NT2/D1 (cell line): ENCODE data around the gene DHX16.
A peak's percentile ranks its signal among the peaks of the same experiment; 100 is the strongest.

Source experiments
- DNase-seq: peaks from one replicate; pipeline ENCODE4 v3.0.0-alpha.2; 2011; ENCODE audit warnings: low read depth, low spot score
- H3K27me3 ChIP-seq: 2 replicates; pipeline ENCODE4 v1.6.0; 2011; ENCODE audit warnings: mild to moderate bottlenecking; ENCODE audit not compliant: insufficient read length, insufficient read depth
- H3K36me3 ChIP-seq: 2 replicates; pipeline ENCODE4 v1.6.1; 2011; ENCODE audit warnings: mild to moderate bottlenecking, low read length, mixed read lengths; ENCODE audit not compliant: insufficient read depth, insufficient read length
- H3K4me1 ChIP-seq: 2 replicates; pipeline ENCODE4 v1.5.1; 2011; ENCODE audit not compliant: insufficient read depth, insufficient read length
- H3K4me3 ChIP-seq: 2 replicates; pipeline ENCODE4 v1.5.1; 2011; ENCODE audit warnings: low read depth; ENCODE audit not compliant: insufficient read length
- H3K9ac ChIP-seq: 2 replicates; pipeline ENCODE4 v1.6.0; 2011; ENCODE audit warnings: low read depth; ENCODE audit not compliant: insufficient read length
- H3K9me3 ChIP-seq: 2 replicates; pipeline ENCODE4 v1.5.1; 2011; ENCODE audit warnings: mild to moderate bottlenecking, low read length; ENCODE audit not compliant: insufficient read depth
- SUZ12 ChIP-seq: IDR thresholded peaks from 2 replicates; pipeline ENCODE4 v1.6.1; 2011; ENCODE audit not compliant: insufficient read length, insufficient read depth; ENCODE audit errors: extremely low read depth
- YY1 ChIP-seq: IDR thresholded peaks from 2 replicates; pipeline ENCODE4 v1.6.1; 2011; ENCODE audit not compliant: insufficient read length, insufficient read depth
- ZNF274 ChIP-seq: IDR thresholded peaks from 2 replicates; pipeline ENCODE4 v1.6.1; 2011; ENCODE audit warnings: mild to moderate bottlenecking, low read depth, low read length

Gene DHX16

DNA sequence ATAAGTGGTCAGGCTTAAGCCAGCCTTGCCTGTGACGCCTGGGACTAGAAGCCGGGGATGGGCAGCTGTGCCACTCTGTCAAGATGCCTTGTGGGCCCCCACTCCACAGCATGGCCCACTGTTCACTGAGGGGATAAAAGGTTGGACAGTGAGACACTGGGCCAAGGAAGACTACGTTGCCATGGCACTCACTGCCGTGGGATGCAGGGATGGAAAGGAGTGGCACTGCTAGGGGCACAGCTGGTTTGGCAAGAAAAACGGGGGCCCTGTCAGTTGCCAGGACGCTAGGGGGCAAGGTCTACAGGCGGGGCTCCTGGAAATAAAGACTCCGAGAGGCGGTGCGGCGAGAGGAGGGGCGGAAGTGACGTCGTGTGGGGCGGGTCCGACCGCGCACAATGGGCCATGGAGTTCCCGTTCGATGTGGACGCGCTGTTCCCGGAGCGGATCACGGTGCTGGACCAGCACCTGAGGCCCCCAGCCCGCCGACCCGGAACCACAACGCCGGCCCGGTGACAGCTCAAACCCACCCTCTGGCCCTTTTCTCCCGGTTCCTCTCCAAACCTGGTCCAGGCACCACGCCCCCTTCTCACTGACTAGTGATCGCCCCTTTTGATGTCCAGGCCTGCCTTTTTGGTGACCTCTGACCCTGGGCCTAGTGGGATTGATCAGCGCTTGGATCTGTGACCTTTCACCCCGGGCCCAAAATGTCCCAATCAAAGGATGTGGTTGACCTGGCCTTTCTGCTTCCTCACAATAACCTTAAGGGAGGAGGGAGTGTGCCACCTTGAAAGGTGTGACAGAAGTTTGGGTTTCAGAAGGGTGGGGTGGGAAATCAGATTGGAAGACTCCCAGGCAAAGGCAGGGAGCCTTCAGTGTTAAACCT, 46.1 kb downstream of the DHX16 start, which contains the start of gene ATAT1:
TSS of gene ATAT1 (plus strand) at position 391 of the 883 bp plus-strand sequence.
- H3K4me1 ChIP-seq: peaks cover 3% of the 10 kb centered on the region
- H3K4me3 ChIP-seq: peak within 1 kb of the TSS; percentile 78
- DNase-seq: peak; percentile 32
- H3K9ac ChIP-seq: peak within 1 kb of the TSS; percentile 86
- H3K27me3 ChIP-seq: no peaks in the 10 kb centered on the region
- peaks cover 76% of the 10 kb centered on the region for H3K36me3 ChIP-seq
- TF ChIP-seq ZNF274: no peak
- TF ChIP-seq YY1: no peak
- no peak for TF ChIP-seq SUZ12
- H3K9me3 ChIP-seq: no peaks in the 10 kb centered on the region

DNA sequence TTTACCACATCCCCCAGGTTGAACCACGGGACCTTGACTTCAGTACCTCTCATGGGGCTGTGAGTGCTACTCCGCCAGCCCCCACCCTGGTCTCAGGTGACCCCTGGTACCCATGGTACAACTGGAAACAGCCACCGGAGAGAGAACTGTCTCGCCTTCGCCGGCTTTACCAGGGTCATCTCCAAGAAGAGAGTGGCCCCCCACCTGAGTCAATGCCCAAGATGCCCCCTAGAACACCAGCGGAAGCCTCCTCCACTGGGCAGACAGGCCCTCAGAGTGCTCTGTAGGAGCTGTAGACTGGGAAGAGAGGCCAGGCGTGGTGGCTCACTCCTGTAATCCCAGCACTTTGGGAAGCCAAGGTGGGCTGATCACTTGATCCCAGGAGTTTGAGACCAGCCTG, 47.3 kb downstream of the DHX16 start:
- H3K9me3 ChIP-seq: no peaks in the 10 kb centered on the region
- no peak overlapping the region for H3K4me3 ChIP-seq
- peaks cover 83% of the 10 kb centered on the region for H3K36me3 ChIP-seq
- H3K4me1 ChIP-seq: peaks cover 3% of the 10 kb centered on the region
- H3K27me3 ChIP-seq: no peaks in the 10 kb centered on the region
- TF ChIP-seq ZNF274 (no peak), YY1 (no peak), SUZ12 (no peak)
- DNase-seq: no peak
- H3K9ac ChIP-seq: no peak overlapping the region

DNA sequence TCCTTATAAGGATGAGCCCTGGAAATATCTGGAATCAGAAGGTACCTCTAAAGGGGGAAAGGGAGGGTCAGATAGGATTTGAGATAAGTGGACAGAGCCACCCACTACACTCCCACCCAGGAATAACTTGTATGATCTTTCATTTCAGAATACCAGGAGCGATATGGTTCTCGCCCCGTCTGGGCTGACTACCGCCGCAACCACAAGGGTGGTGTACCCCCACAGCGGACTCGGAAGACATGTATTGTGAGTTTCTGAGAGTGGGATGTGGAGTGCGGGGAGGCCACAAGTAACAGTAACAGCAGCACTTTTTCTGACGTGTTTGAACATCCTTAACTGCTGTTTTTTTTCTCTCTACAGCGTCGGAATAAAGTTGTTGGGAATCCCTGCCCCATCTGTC, 53.2 kb downstream of the DHX16 start:
- no peaks in the 10 kb centered on the region for H3K4me1 ChIP-seq
- no peak overlapping the region for H3K4me3 ChIP-seq
- no peaks in the 10 kb centered on the region for H3K9me3 ChIP-seq
- H3K27me3 ChIP-seq: no peaks in the 10 kb centered on the region
- TF ChIP-seq SUZ12 (no peak), ZNF274 (no peak), YY1 (no peak)
- no peak overlapping the region for H3K9ac ChIP-seq
- DNase-seq: no peak
- peaks cover 66% of the 10 kb centered on the region for H3K36me3 ChIP-seq

DNA sequence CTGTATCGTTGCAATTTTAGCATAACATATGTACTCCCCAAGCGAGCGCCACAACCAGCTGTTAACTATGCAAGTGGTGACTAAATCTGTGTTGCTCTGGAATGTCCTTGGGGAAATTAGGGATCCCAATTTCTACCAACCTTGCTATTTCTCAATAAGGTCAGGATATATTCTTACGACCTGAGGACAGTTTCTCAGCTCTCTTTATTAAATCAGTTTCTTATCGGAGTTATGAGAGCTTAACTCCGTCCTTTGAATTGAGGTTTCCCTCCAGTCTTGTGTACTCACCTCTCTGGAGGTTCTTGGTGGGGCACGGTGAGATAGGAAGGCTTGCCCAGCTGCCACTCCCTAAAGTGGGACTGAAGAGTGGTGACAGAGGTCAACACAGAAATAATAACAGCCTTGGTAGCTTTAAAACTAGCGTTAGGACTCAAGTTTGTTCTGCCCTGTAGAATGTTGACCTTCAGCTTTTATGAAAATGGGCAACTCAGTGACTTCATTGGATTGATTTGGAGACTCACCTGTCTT, 54.5 kb downstream of the DHX16 start:
- no peak for TF ChIP-seq YY1
- TF ChIP-seq SUZ12: no peak
- no peak for TF ChIP-seq ZNF274
- DNase-seq: no peak
- Histone ChIP-seq H3K9me3 (no peaks in the 10 kb centered on the region), H3K27me3 (no peaks in the 10 kb centered on the region), H3K4me3 (peak overlapping the region; percentile 64), H3K4me1 (no peaks in the 10 kb centered on the region), H3K36me3 (peaks cover 66% of the 10 kb centered on the region), H3K9ac (peak overlapping the region; percentile 99)

DNA sequence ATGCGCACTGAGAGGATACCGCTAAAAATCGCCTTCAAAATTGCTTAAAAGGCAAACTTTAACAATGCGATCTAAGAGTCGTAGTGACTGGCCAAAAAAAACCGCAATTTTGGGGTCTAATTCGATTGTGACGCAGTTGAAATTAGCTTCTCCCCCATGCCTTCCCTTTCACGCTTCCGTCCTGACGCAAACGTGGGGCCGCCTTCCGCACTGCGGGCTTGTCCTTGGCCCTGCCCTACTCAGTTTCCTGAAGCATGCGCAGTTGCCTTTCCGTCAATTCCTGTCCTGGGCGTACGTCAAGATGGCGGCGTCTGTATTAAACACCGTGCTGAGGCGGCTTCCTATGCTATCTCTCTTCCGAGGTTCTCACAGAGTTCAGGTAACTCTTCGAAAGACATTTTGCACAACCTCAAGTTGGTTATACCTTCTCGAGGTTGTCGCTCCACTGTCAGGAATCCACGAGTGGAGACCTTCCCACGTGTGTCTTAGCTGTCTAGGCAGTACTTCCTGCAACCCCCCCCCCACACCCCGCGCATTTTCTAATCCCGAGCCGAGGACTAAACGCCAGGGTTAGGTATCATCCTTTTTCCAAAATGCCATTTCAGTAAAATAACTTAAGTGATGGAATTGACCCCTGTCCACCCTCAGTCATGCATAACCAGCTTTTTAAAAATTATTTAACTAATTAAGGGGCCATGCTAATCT, 55.1 kb downstream of the DHX16 start, which contains the start of gene MRPS18B:
TSS of gene MRPS18B (plus strand) at position 276 of the 705 bp plus-strand sequence. CDS start at position 302, 26 bp downstream.
- TF ChIP-seq YY1 (peak; percentile 82), ZNF274 (no peak), SUZ12 (no peak)
- H3K36me3 ChIP-seq: peaks cover 66% of the 10 kb centered on the region

DNA sequence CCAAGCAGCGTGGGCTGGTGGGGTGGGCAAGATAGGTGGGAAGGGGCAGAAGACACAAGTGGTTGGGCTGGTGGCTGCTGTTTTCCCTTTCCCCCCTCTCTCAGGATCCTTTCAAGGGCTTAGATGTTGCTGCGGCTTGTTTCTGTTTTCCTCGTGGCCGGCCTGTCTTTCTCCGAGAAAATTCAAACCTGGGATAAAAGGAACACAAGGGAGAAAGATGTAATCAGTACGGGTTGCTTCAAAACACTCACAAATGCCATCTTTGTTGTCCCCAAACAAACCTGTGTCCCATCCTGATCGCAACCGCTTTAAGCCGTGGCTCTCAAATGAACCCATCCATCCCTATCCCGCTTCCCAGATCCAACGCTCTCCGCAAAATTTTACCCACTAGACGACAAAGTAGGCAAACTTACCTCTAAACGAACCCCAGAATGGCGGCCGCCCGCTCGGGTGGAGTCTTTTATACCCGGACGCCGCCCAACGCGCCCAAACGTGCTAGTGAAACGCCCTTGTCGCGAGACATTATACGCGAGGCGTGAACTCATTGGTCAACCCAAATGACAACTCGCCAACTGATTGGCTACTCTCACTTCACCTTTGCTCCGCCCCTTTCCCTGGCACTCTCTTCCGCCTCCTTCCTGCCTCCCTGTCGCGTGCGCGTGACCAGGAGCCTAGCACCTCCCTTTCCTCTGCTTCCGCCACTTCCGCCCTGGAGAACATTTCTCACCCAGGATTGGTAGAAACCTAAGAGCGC, 55.8 kb downstream of the DHX16 start, which contains the start of gene PPP1R10:
TSS of gene PPP1R10 (minus strand) at position 433 of the 754 bp plus-strand sequence. CDS start 7,299 bp downstream, outside the sequence.
- TF ChIP-seq ZNF274: no peak
- TF ChIP-seq YY1: peak; percentile 76
- TF ChIP-seq SUZ12: no peak
- Histone ChIP-seq H3K36me3 (peaks cover 66% of the 10 kb centered on the region), H3K4me3 (peak within 1 kb of the TSS; percentile 96), H3K27me3 (no peaks in the 10 kb centered on the region), H3K9me3 (no peaks in the 10 kb centered on the region), H3K9ac (peak within 1 kb of the TSS; percentile 99), H3K4me1 (no peaks in the 10 kb centered on the region)
- DNase-seq: peak; percentile 97

More for the DNA sequence above, 55.1 kb downstream of the DHX16 start, which contains the start of gene MRPS18B:
- peak; percentile 90 for DNase-seq
- Histone ChIP-seq H3K27me3 (no peaks in the 10 kb centered on the region), H3K9me3 (no peaks in the 10 kb centered on the region), H3K4me1 (no peaks in the 10 kb centered on the region), H3K9ac (peak within 1 kb of the TSS; percentile 99), H3K4me3 (peak within 1 kb of the TSS; percentile 96)
